Measurements from ENCODE around the gene HSF5. TPM values are rescaled to one million over a fixed set of nuclear protein-coding genes. Genes with fewer than 3 reads are reported as not detected.

The HSF5 gene
- total RNA-seq (ENCODE audit: low replicate concordance), result 0.10 TPM in 1 of 2 replicates, not detected in the other
- long read RNA-seq, result 0 reads

- peaks cover 30% of the 10 kb centered on the region for H3K36me3 Mint-ChIP-seq
- TF ChIP-seq CTCF (conservative IDR thresholded peaks at IDR 0.05), result no peak
- no peaks in the 10 kb centered on the region for H3K27me3 Mint-ChIP-seq
- no peak within 1 kb of the TSS for H3K27ac Mint-ChIP-seq
- no peak for DNase-seq (ENCODE audit: extremely low spot score, unreplicated experiment)
- no peak within 1 kb of the TSS for H3K4me3 Mint-ChIP-seq
- no peaks in the 10 kb centered on the region for H3K9me3 Mint-ChIP-seq
- no peaks in the 10 kb centered on the region for H3K4me1 Mint-ChIP-seq (ENCODE audit: unreplicated experiment)
Observed at GRCh38 chr17:58487589-58488427, at the start of gene HSF5. Gene HSF5, minus strand, starts transcription at chr17:58488408. Its CDS starts 134 bp downstream, at chr17:58488274.

- no peak overlapping the region for H3K4me3 Mint-ChIP-seq
- no peak for DNase-seq (ENCODE audit: extremely low spot score, unreplicated experiment)
- H3K4me1 Mint-ChIP-seq (ENCODE audit: unreplicated experiment), result peaks cover 3% of the 10 kb centered on the region
- no peaks in the 10 kb centered on the region for H3K36me3 Mint-ChIP-seq
- peaks cover 58% of the 10 kb centered on the region for H3K27me3 Mint-ChIP-seq
- no peak for TF ChIP-seq CTCF (conservative IDR thresholded peaks at IDR 0.05)
- H3K27ac Mint-ChIP-seq, result no peak overlapping the region
- no peaks in the 10 kb centered on the region for H3K9me3 Mint-ChIP-seq
Observed at GRCh38 chr17:58537266-58537665, 49.1 kb upstream of the HSF5 start.

- peaks cover 54% of the 10 kb centered on the region for H3K27me3 Mint-ChIP-seq
- H3K36me3 Mint-ChIP-seq, result no peaks in the 10 kb centered on the region
- TF ChIP-seq CTCF (conservative IDR thresholded peaks at IDR 0.05), result no peak
- peaks cover 4% of the 10 kb centered on the region for H3K4me1 Mint-ChIP-seq (ENCODE audit: unreplicated experiment)
- no peaks in the 10 kb centered on the region for H3K9me3 Mint-ChIP-seq
- H3K27ac Mint-ChIP-seq, result no peak overlapping the region
- H3K4me3 Mint-ChIP-seq, result no peak overlapping the region
- DNase-seq (ENCODE audit: extremely low spot score, unreplicated experiment), result no peak
Observed at GRCh38 chr17:58536542-58536941, 48.3 kb upstream of the HSF5 start.

GRCh38 chr17:58535431-58535830 lies 47.2 kb upstream of the HSF5 start:
- H3K36me3 Mint-ChIP-seq, result no peaks in the 10 kb centered on the region
- no peak for TF ChIP-seq CTCF (conservative IDR thresholded peaks at IDR 0.05)
- H3K4me3 Mint-ChIP-seq, result no peak overlapping the region
- H3K27ac Mint-ChIP-seq, result no peak overlapping the region
- H3K9me3 Mint-ChIP-seq, result no peaks in the 10 kb centered on the region
- DNase-seq (ENCODE audit: extremely low spot score, unreplicated experiment), result no peak
- H3K27me3 Mint-ChIP-seq, result peaks cover 61% of the 10 kb centered on the region
- peaks cover 4% of the 10 kb centered on the region for H3K4me1 Mint-ChIP-seq (ENCODE audit: unreplicated experiment)

GRCh38 chr17:58534901-58535421 lies 46.8 kb upstream of the HSF5 start:
- no peak overlapping the region for H3K4me3 Mint-ChIP-seq
- peaks cover 66% of the 10 kb centered on the region for H3K27me3 Mint-ChIP-seq
- no peak overlapping the region for H3K27ac Mint-ChIP-seq
- no peak for TF ChIP-seq CTCF (conservative IDR thresholded peaks at IDR 0.05)
- DNase-seq (ENCODE audit: extremely low spot score, unreplicated experiment), result no peak
- no peaks in the 10 kb centered on the region for H3K9me3 Mint-ChIP-seq
- H3K4me1 Mint-ChIP-seq (ENCODE audit: unreplicated experiment), result peaks cover 4% of the 10 kb centered on the region
- H3K36me3 Mint-ChIP-seq, result no peaks in the 10 kb centered on the region

All from type B pancreatic cell (in vitro differentiated cells).